Globus pallidus (tissue), 1 donor: ENCODE results near the gene CPN2.

ENCODE experiments used
- DNase-seq: peaks from one replicate; pipeline ENCODE4 v3.0.0-alpha.2; 2015; ENCODE audit warnings: low spot score

The CPN2 gene

DNA sequence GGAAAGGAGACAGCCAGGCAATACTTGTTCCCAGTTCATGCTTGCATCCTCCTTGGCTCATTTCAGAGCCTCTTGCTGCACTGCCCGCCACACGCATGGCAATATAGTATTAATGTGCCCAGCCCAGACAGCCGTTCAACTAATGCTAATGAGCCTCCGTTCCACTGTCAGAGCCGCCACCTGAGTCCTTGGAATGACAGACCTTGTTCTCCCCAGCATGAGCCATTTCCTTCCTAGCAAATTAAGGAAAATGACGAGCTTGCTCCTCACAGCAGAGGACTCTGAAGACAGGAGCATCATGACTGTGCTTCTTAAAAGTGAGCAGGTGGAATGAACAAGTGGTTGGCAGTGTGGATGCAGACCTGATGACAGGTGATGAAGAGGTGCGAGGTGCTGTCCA, 29.2 kb upstream of the CPN2 start:
- no peak for DNase-seq

DNA sequence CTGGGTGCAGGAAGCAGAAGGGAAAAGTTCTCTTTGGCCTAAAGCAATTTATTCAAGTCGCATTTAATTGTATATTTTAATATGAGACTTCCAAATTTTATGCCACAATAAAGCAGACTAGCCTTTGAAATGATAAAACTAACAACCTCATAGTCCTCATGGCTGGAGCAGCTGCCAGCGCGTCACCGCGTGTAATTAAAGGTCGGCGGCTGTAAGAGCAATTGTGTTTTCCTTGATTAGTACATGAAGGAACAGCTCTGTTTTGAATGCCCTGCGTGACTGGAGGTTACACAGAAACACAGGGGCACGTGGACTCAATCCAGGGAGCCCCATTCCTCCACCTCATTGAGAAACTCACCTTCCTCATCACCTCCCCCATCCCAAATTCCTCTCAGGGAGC, 28.5 kb upstream of the CPN2 start:
- no peak for DNase-seq

DNA sequence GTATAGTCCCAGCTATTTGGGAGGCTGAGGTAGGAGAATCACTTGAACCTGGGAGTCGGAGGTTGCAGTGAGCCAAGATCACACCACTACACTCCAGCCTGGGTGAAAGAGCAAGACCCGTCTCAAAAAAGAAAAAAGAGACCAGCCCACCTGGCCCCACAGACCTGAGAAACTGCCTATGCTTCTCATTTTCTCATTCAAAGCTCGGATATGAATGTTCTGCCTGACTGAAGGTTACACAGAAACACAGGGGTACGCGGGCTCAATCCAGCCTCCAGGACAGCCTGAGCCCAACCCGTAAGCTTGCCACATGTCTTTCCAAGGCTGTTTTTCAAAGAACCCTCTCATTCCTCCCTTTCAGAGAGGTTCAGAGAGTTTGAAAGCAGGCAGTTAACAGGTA, 28.1 kb upstream of the CPN2 start:
- DNase-seq, result no peak

DNA sequence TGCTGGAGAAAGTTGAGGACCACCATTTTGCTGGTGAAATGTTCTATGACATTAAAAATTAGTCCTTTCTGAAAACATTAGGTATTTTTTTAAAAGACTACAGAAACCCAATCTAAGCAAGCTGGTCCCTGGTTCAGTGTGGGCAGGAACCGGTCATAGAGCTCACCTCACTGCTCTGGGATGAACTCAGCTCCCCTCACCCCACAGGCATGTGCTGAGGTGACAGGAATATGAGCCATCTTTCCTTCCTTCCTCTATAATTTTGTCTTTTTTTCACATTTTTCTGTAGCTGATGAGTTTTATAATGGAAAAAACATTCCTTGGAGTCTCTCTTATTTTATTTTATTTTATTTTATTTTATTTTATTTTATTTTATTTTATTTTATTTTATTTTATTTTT, 26.6 kb upstream of the CPN2 start:
- DNase-seq, result no peak

DNA sequence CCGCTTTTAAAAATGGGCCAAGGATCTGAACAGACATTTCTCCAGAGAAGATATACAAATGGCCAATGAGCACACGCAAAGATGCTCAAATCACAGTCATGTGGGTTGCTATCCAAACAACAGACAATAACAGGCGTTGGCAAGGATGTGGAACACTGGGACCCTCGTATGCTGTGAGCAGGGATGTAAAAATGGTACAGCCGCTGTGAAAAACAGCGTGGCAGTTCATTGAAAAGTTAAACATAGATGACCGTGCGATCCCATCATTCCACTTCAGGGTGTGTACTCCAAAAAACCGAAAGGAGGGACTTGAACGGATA, 25.1 kb upstream of the CPN2 start:
- DNase-seq, result no peak

DNA sequence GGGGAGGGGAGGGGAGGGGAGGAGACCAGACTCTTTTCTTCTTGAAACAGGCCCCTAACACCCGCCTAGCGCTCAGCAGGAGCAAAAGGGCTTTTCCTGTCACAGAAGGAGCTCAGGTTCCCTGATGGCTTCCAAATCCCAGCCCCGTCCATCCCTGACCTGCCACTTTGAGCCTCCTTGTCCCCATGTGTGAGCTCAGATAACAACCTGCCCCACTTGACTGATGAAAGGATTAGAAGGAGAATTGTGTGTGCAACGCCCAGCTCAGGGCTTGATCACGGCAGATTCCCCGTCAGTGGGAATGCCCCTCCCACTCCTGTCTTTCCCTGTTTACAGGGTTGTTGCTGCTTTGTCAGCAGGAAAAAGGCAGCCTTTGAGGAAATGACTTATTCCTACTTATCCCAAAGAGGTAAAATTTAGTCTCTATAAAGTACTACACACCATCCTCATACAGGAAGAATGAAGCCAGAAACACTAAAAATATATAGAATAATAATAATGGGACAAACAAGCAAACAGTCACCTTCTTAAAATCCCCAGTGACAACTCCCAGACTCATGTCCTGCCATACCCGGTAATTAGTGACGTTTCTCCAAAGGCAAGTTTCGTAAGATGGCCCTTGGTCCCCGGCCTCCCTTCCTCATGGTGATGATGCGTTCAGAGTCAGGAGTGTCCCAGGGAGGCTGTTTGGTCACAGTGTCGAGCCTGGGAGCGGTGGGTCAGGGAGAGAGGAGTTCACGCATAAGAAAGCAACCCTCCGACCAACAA, 24.5 kb upstream of the CPN2 start:
- DNase-seq, result no peak

DNA sequence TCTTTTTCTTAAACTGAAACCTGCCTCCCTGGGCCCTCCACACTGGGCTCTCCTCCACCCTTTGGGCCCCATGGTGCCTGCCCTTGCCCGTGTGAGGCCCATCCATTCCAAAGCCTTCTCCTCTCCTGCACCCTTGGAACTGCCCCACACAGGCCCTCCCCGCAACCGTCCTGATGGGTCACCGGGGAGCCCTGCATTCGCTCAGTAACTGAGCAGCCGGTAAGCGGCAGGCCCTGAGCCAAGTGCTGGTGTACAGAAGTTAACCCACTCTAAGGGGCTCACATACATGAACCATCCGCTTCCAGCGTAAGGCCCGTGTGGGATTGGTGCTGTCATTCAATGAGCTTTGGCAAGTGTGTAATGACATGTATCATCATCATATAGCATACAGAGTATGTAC, 23.8 kb upstream of the CPN2 start:
- DNase-seq, result no peak

DNA sequence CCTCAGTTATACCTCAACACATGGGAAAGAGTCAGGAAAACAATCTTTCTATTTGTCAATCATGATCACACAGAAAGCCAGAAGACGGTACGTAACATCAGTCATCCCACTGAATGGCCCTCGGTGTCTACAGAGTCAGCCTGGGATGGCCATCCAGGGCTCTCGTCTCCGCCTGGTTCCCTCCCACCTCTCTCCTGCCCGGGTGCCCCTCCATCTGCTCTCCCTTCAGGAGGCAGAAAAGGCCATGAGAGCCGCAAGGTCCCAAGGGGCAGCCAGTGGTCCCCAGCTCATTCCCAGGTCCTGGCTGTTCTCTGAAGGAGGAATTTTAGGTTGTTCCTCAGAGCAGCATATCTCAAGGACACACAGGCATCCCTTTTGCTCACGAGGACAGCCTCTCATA, 22.8 kb upstream of the CPN2 start:
- DNase-seq, result no peak

DNA sequence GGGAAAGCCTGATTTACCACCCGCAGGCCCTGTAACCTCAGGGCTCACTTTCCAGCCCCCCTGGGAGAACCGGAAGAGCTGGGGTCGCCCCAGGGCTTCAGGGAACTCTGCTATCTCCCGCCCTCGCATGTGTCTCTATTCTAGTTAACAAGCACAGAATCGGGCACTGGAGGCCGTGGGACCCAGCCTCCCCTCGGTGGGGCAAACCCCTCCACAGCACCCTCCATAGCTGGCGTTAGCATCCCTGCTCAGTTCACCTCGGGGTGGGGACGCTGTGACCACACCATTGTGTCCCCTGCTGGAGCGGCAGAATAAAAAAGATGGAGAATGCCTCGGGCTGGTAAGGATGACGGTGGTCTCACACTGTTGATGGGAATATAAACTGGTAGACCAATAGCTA, 21.9 kb upstream of the CPN2 start:
- DNase-seq, result no peak

DNA sequence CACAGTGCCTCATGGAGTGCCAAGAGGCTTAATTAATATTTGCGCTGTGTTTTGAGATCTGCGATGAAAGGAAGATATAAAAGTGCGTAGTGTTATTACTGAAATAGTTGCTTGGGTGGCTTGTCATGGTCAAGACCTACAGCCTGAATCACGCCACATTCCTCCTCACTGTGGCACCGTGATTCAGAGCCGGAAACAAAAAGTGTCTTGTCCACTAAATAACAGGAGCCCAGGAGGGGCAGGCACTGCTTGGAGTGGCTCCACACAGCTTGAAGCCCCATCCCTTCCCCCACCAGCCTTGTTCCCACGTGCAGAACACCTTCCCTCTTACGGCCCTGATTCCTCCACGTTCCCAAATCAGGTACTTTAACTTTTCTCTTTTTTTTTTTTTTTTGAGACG, 19.6 kb upstream of the CPN2 start:
- no peak for DNase-seq

DNA sequence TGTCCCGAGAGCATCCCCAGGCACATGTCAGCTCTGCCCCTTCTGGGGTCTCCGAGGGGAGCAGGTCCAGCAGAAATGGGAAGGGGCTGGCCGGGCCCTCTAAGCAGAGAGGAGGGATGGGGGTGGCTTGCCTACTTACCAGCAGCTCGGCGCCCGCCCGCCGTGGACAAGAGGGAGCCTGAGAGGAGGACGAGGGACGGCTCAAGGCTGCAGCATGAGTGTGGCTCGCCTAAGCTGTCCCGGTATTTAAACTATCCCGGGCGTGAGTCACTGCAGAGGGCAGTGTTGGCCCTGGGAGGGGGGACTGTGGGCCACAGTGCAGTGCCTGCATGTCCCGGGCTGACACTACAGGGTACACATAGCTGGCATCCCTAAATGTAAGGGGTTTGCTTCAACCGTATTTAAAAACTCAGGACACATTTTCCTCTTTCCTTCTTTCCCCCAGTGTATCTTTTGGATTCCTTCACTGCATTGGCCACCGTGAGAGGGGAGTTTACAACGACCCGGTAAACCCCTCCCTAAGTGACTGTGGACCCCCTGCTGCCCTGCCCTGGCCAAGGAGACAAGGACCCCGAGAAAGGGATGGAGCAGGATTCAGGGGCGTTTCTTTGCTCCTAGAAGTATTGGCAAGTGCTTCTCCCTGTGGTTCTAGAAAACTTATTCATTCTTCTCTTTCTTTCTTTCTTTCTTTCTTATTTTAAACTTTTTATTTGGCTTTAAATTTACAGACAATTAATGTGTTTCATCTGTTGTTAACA, 18.6 kb upstream of the CPN2 start, which contains the start of gene LRRC15:
LRRC15 (minus strand) TSS at position 222 of the 758 bp plus-strand sequence. CDS start 8,700 bp downstream, outside the sequence.
- no peak for DNase-seq

DNA sequence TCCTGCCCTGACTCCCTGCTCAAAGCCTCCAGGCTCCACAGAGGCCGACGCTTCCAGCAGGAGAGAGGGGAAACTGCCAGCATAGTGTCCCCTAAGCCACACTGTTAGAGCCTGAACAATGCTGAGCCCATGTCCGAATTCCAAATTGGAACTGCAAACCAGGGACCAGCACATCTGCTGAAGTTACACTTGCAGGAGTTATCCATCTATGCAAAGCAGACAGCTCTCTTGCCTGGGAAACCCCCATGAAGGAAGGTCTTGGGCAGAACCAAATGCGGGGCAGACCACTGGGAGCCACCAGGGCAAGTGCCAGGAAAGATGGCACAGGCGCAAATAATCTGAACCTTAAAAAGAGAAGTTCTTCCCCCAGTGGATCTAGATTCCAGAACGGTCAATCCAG, 17.8 kb upstream of the CPN2 start:
- DNase-seq, result no peak

DNA sequence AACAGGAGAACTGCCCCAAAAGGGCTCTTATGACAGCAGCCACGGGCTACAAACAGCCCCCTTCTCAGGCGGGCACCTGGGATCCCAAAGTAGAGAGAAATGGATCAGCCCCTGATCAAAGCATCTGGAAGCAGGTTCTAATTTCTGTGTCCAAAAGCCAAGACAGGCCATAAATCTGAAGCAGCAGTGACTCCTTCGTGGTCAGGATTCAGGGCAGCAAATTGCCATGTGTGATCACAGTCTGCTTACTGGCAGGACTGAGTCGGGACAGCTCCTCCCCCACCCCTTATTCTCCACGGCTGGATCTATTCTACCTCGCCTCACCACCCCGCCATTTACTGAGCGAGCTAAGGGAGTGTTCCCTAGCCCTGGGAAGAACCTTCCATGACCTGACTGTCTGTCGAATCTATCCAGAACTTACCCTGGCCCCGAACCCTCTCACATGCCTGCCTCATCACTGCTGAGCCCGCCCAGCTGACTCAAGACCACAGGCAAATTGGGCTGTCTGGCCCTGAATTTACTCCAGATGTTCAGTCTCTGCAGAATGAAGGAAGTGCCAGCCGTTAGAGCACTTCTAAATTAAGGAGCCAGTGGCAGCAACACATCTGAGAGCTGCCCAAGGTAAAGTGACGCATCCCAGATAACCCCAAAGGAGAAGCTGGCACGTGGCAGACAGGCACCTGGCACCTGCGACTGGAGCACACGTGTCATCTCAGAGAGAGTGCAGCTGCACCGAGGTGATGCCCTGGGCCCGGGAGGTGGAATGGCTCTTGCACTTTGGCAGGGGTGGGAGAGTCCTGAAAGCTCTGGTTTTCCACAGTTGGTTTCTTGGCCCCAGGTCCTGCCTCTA, 17.1 kb upstream of the CPN2 start:
- DNase-seq, result no peak

DNA sequence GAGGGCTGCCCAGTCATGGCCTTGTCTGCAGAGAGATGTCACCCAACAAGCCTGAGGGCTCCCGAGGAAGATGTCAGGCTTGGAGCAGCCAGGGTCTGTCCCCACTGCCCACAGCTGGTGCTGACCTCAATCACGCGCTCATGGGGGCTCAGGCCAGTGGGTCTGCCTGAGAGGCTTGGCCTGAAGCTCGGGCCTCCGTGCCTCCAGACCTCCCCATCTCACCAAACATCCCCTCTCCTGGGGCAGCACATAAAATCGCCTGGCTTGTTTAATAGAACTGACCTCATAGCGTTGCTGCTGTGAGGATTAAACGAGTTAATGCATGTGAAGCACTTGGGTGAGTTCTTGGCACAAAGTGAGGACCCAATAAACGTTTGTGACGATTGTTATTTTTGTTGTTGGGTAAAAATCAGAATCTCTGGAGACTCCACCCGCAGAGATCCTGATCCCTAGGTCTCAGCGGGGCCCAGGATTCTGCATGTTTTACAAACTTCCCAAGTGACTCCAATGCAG, 14.9 kb upstream of the CPN2 start:
- no peak for DNase-seq

DNA sequence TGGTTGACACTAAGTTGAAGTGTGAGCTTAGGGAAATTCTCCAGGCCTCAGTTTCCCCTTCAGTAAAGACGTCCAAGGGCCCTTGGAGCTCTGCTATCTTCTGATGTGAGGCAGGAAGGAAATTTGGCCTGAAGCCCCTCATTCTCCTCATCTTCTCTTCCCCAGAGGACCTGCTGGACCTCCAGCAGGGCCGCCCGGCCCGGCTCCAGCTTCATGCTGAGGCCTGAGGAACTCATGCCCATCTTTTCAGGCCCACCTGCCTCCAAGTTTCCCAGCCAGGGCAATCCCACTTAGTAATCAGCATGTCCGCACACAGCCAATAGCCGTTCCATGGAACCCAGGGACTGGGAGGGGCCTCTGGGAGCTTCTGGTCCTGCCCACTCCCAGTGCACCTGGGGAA, 14.4 kb upstream of the CPN2 start:
- DNase-seq, result no peak

DNA sequence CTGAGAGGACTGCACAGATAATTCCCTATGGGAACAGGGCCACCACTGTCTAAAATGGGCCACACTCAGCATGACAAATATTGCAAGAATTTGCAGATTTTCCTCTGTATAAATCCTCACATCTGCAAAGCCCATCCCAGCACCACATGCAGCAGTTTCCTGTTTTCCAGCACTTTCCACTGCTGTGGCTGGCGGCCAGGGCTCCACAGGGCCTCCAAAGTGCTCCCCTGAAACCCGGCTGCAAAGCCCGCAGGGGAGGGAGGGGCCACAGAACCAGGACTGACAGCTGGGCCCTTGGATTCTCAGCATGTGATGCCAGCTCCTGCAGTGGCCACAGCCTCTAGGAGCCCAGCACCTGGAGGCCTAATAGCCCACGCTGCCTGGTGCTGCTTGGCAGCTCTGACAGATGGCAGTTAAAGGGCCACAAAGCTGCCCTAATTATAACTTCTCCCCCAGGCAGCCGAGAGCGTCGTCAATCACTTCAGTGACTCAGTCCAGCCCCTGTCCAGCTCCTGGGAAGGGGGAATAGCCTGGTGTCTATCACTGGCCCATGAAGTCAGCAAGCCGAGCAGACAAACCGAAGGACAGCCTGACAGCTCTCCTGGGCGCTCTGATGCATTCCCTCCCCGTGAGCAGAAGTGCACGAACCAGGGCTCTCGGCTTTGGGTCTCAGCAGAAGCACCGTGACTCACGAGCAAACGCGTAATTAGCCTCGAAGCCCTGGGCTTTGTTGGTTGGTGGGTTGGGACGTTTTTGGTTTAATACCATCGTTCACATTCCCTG, 13.7 kb upstream of the CPN2 start:
- DNase-seq, result peak; percentile 11

DNA sequence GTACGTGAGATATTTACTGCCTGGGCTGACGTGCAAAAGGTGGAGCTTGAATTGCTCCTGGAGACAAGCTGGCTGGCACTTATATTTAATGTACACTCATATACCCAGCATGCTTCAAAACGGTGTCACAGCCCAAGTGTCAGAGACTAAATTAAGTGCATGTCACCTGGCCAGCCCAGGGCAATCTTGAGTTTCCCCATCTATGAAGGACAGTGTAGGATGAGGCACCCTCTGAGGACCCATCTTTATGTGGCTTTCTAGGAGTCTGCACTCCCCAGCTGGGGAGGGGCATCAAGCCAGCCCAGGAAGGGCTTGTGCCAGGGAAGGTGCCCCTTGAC, 13.2 kb upstream of the CPN2 start:
- DNase-seq, result no peak

DNA sequence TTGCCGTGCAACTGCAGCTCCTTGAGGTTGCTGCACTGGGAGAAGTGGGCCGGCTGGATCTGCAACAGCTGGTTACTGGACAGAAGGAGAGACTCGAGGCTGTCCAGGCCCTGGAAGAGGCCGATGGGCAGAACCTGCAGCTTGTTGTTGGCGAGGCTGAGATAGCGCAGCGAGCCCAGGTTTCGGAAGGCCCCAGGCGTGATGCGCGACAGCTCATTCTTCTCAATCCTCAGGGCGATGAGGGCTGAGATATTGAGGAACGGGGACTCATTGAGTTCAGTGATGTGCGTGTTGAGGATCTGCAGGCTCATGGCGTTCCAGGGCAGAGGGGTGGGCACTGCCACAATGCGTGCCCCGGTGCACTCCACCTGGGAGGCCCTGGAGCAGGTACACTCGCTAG, 9.4 kb upstream of the CPN2 start:
- no peak for DNase-seq

DNA sequence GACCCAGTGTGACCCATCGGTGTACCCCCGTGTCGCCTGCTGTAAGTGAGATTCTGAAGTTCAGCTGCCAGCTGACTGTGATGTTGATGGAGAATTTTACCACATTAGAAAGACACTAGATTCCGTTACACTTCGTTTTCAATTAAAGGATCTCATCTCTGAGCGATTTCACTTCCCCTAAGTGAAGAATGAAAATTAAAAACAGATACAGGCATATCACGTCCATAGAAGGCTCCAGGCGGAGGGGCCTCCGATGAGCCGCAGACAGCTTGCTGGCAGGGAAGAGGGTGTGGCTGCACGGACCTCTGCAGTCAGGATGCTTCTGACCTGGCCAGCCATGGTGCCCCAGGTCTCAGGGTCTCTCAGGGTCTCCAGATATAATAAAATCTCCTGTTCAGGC, 6.6 kb upstream of the CPN2 start:
- DNase-seq, result no peak

DNA sequence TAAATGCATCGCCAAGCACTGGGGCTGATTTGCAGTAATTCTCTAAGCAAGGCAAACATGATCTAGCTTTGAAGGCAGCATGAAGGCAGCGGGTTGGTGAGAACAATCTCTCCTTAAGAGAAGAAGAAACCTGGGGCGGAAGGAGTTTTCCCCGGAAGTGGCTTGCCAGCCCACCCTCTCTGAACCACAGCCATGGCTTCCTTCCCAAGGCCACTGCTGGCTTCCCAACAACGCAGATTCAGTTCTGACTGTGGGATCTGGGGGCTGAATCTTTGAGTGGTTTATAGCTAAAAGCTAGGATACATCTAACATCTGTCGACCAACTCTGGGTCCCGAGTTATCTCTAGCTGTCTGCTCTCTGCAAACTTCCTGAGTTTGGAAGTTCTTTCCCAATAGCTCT, 4.3 kb upstream of the CPN2 start:
- DNase-seq, result no peak

DNA sequence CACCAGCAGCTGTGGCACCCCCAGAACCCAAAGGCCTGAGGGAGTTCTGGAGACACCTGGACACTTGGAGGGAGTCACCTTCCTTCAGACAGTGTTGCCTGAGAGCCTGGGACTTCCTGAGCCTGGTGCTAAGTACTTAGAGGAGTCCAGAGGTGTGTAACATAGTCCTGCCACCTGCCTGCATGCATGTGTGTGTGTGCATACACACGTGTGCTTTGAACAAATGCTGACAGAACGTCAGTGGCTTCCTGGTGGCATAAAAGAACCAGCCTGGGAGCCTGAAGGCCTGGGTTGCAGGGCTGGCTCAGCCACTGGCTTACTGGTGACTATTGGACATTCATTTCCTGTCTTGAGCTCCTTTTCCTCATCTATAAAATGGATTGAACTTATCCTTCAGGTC, 3.2 kb upstream of the CPN2 start:
- no peak for DNase-seq

DNA sequence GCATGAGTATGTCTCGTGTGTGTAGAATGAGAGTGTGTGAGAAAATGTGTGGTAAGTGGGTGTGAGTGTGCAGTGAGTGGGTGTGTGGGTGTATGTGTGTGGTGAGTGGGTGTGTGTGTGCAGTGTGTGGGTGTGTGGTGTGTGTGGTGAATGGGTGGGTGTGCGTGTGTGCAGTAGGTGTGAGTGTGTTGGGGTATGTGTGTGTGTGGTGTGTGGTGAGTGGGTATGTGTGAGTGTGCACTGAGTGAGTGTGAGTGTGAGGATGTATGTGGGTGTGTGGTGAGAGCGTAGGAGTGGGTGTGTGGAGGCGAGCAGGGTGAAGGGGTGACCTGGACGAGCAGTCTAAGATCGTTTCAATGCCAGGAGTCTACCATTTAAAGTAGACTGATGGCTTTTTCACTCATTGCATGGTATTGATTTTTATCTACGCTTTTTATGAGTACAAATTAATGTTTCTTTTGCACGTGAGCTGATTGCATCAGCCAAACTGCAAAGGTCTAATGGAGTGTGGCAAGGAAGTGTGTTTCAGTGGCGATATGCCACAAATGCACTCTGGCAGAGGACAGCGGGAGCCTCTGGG, 1.6 kb upstream of the CPN2 start:
- DNase-seq, result no peak
